Natural killer cell (primary cell): ENCODE results near the gene ARID3C. TPM values are rescaled to one million over a fixed set of nuclear protein-coding genes. Genes with fewer than 3 reads are reported as not detected.

Experiments used
- ATAC-seq, 3 donors: fragments of 150-1000 bp in 2 of 3; fragments of 200-7000 bp in 1 of 3; cut with Tn5 transposase; 1 replicate in 1 of 3; 2 replicates in 2 of 3; pipeline ENCODE4 v1.10.0; 2021; ENCODE audit warnings: mild to moderate bottlenecking in 2 of 3, moderate library complexity in 2 of 3
- DNase-seq, 2 donors: peaks; one replicate each; pipeline versions ENCODE4 v3.0.0 to v3.0.0-alpha.2; 2013 to 2021; ENCODE audit warnings: mixed read lengths in 1 of 2
- H3K27ac ChIP-seq: one replicate; pipeline ENCODE4 v1.5.1; 2013; ENCODE audit warnings: mild to moderate bottlenecking, low read length
- H3K27me3 ChIP-seq: one replicate; pipeline ENCODE4 v1.6.1; 2013; ENCODE audit warnings: low read length; ENCODE audit not compliant: control insufficient read depth, insufficient read depth
- H3K36me3 ChIP-seq: one replicate; pipeline ENCODE4 v1.6.1; 2013; ENCODE audit warnings: low read length; ENCODE audit not compliant: control insufficient read depth, insufficient read depth
- H3K4me1 ChIP-seq: one replicate; pipeline ENCODE4 v1.6.1; 2013; ENCODE audit warnings: low read length; ENCODE audit not compliant: control insufficient read depth, insufficient read depth
- H3K4me3 ChIP-seq: one replicate; pipeline ENCODE4 v1.5.1; 2013; ENCODE audit warnings: low read length
- H3K9me3 ChIP-seq: one replicate; pipeline ENCODE4 v1.6.1; 2013; ENCODE audit warnings: low read length; ENCODE audit not compliant: control insufficient read depth, insufficient read depth
- H3K27ac Mint-ChIP-seq, 2 donors: one replicate each; pipeline ENCODE4 v1.8.0; 2022; ENCODE audit warnings: mild to moderate bottlenecking in 2 of 2, mixed read lengths in 2 of 2, moderate library complexity in 1 of 2
- H3K27me3 Mint-ChIP-seq, 2 donors: one replicate each; pipeline ENCODE4 v1.8.0; 2022; ENCODE audit warnings: low read depth in 2 of 2, mixed read lengths in 2 of 2
- H3K36me3 Mint-ChIP-seq: one replicate; pipeline ENCODE4 v1.8.0; 2022; ENCODE audit warnings: mixed read lengths
- H3K4me1 Mint-ChIP-seq, 2 donors: one replicate each; pipeline ENCODE4 v1.8.0; 2022; ENCODE audit warnings: mixed read lengths in 2 of 2
- H3K4me3 Mint-ChIP-seq: one replicate; pipeline ENCODE4 v1.8.0; 2022; ENCODE audit warnings: mild to moderate bottlenecking, moderate library complexity, mixed read lengths
- H3K9me3 Mint-ChIP-seq, 2 donors: one replicate each; pipeline ENCODE4 v1.8.0; 2022; ENCODE audit warnings: mixed read lengths in 2 of 2
- CTCF ChIP-seq: fragments of 200-600 bp; IDR thresholded peaks from one replicate; pipeline ENCODE4 v1.8.0; 2022; ENCODE audit warnings: antibody characterized with exemption
- WGBS: methylation state at CpG from one replicate; pipeline ENCODE4 v1.1.7; 2013; ENCODE audit warnings: missing lambda C conversion rate; ENCODE audit not compliant: insufficient coverage; 5-methylcytosine and 5-hydroxymethylcytosine counted together
- intact Hi-C: fragments of 100-400 bp; cut with micrococcal nuclease; formaldehyde crosslinking; loops from one replicate; pipeline ENCODE4 v1.14.2; 2022
- total RNA-seq, 4 donors: library from RNA; stranded (reverse); fragments of 120-200 nt in 1 of 4; gene quantifications; one replicate each; pipeline versions ENCODE4 v1.2.3 to v1.2.4, GENCODE V29; 2013 to 2022

The ARID3C gene
- total RNA-seq, 3 donors from 2014 or later (not counting 1 experiment from before 2014, with no cell fraction given), result 0.24 to 0.77 TPM; not detected in 1

GRCh38 chr9:34611251-34611810 is 17.5 kb downstream of the ARID3C start:
- intact Hi-C loops, result loop anchor here (5.0 kb wide), 1 partner anchor 36 kb away; the partner anchor contains the start of gene GALT
- Mint-ChIP-seq H3K9me3 (no peaks in the 10 kb centered on the region), H3K4me1 (peaks cover 29 to 36% of the 10 kb centered on the region in 2 donors), H3K27ac (peak overlapping the region; percentile 92 to 96), H3K36me3 (peaks cover 5% of the 10 kb centered on the region), H3K4me3 (peak overlapping the region; percentile 92), H3K27me3 (no peaks in the 10 kb centered on the region)
- TF ChIP-seq CTCF, result no peak
- H3K36me3 ChIP-seq, result peaks cover 9% of the 10 kb centered on the region
- DNase-seq (peak in 1 of 2 donors; percentile 35), ATAC-seq (no peak)
- 71% methylated on average over 10 of the region's 10 CpGs for WGBS
- peaks cover 24% of the 10 kb centered on the region for H3K4me1 ChIP-seq
- H3K27me3 ChIP-seq, result no peaks in the 10 kb centered on the region
- H3K4me3 ChIP-seq, result peak overlapping the region; percentile 72
- no peaks in the 10 kb centered on the region for H3K9me3 ChIP-seq
- peak overlapping the region; percentile 96 for H3K27ac ChIP-seq

GRCh38 chr9:34610434-34611206 is 18.2 kb downstream of the ARID3C start:
- no peak for ATAC-seq
- H3K27me3 ChIP-seq, result no peaks in the 10 kb centered on the region
- no peak overlapping the region for H3K4me3 ChIP-seq
- Mint-ChIP-seq H3K27me3 (no peaks in the 10 kb centered on the region), H3K4me3 (peak overlapping the region; percentile 41), H3K36me3 (no peaks in the 10 kb centered on the region), H3K4me1 (peaks cover 29 to 36% of the 10 kb centered on the region in 2 donors), H3K9me3 (no peaks in the 10 kb centered on the region), H3K27ac (peak overlapping the region; percentile 92 to 96)
- H3K9me3 ChIP-seq, result no peaks in the 10 kb centered on the region
- no peak for DNase-seq
- H3K36me3 ChIP-seq, result peaks cover 7% of the 10 kb centered on the region
- intact Hi-C loops, result loop anchor here (5.0 kb wide), 1 partner anchor 37 kb away; the partner anchor contains the start of gene GALT
- H3K27ac ChIP-seq, result no peak overlapping the region
- WGBS, result 98% methylated on average over 20 of the region's 20 CpGs
- TF ChIP-seq CTCF, result no peak
- H3K4me1 ChIP-seq, result peaks cover 24% of the 10 kb centered on the region

- no peak for TF ChIP-seq CTCF
- H3K4me3 Mint-ChIP-seq, result no peak overlapping the region
- DNase-seq, result no peak
- H3K27ac ChIP-seq, result no peak overlapping the region
- no peaks in the 10 kb centered on the region for H3K27me3 ChIP-seq
- H3K27me3 Mint-ChIP-seq, result no peaks in the 10 kb centered on the region
- H3K4me1 ChIP-seq, result peaks cover 16% of the 10 kb centered on the region
- no peak overlapping the region for H3K27ac Mint-ChIP-seq
- peaks cover 17 to 26% of the 10 kb centered on the region in 2 donors for H3K4me1 Mint-ChIP-seq
- no peak for ATAC-seq
- no peaks in the 10 kb centered on the region for H3K9me3 Mint-ChIP-seq
- H3K36me3 ChIP-seq, result no peaks in the 10 kb centered on the region
- no peak overlapping the region for H3K4me3 ChIP-seq
- intact Hi-C loops, result no loop called here
- 65% methylated on average over 2 of the region's 2 CpGs for WGBS
- H3K36me3 Mint-ChIP-seq, result no peaks in the 10 kb centered on the region
- H3K9me3 ChIP-seq, result no peaks in the 10 kb centered on the region
Measured at GRCh38 chr9:34607331-34607730, 21.5 kb downstream of the ARID3C start.
